NCI-H2029 treated with DMSO at 0.1 percent for 48 hours (cell line): ENCODE results near the gene IGDCC3.
"Not testable (repeated sequence)": the region's sequence is repeated elsewhere in the genome, so short reads cannot be mapped to it uniquely, and the experiment has no call there.

Experiments
- DNase-seq: peaks from one replicate; lab custom pipeline; 2025; lab: John Stamatoyannopoulos, UW

The IGDCC3 gene

DNA sequence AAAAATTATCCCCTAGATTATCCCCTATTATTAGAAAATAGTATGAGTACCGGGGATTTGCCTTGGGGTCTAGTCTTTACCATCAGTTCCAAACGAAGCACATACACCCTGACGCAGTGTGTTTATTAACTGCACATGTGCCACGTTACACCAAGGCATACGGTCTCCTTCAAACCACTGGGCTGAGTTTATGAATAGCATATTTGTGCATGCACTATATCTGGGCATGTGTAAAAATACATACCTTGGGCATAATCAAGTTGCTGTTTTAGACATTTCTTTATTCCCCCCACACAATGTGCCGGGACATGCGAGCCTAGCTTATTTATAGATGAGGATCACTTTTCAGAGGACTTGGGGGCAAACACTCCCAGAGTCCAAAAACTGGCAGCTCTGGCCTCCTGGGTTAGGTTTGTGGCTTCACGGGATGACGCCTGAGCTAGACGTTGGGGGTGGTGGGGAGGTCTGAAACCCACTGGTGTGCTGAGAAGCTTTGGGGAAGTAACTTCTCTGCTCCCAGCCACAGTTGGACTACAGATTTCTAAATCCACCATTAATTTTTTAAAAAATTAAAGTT, 28.7 kb upstream of the IGDCC3 start:
- DNase-seq = no peak

DNA sequence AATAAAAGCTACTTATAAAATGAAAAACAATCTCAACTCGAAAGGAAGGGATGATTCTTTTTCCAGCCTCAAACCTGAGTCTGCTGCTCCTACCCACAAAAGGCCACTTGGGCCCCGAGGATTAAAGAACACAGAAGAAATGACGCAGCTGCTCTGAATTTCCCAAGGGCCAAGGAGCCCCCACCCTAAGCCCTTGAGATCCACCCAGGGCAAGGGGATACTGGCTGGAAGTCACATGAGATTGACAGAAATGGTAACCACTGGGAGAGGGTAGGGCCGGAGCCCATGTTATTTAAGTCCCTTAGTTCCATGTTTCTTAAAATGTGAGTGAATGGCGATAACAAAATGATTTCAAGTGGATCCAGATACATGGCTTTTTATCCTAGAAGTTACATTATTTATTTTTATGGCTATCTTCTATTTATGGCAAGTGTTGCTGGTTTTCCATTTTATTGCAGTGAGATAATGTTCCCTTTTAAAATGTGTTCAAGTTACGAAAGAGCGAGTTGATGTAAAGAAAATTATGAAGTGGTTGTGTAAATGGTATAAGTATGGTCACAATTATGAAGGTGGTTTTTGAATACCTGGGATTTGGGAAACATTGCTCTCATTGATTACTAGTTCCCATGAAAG, 28.1 kb upstream of the IGDCC3 start:
- DNase-seq = no peak

DNA sequence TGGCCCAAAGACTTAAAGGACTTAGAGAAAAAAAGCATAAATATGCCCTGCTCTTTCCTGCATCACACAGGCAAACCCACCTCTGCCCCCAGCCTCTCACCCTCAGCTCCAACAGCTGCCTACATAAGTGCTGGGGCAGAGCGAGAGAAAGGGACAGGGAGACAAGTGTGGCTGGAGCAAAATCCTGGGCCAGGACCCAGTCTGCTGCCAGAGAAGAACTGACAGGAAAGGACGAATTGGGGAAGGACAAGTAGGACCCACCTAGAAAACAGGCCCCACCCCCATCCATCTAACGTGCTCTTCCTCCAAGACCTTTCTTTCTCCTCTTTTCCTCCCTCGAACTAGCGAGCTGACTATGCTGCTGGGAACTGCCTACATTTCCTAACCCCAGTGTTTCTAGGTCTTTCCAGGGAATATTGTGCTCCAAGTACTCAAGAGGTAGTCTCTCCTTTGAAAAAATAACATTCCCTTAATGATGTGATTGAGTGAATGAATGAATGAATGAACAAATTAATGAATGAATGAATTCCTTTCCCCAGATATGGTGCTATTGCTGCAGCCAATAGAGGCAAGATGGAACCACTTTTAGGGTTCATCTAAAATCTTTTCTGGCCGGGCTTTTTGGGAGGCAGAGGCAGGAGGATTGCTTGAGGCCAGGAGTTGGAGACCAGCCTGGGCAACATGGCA, 26.5 kb upstream of the IGDCC3 start:
- DNase-seq = no peak

DNA sequence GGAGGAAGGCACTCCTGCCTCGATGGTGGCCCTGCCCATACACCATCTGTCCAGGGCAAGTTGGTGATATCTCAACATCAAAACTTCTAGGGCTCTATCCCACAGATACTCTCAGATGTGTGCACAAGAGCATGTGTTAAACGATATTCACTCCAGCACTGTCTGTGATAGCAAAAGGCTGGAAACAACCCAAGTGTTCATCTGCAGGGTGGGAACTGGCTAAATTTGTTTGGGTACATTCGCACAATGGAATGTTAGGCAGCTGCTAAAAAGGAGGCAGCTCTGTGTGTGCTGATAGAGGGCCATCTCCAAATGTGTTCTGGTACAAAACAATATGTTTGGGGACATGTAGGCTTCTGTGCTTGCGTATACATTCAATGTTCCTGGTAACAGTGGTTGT, 25.2 kb upstream of the IGDCC3 start:
- no peak for DNase-seq

DNA sequence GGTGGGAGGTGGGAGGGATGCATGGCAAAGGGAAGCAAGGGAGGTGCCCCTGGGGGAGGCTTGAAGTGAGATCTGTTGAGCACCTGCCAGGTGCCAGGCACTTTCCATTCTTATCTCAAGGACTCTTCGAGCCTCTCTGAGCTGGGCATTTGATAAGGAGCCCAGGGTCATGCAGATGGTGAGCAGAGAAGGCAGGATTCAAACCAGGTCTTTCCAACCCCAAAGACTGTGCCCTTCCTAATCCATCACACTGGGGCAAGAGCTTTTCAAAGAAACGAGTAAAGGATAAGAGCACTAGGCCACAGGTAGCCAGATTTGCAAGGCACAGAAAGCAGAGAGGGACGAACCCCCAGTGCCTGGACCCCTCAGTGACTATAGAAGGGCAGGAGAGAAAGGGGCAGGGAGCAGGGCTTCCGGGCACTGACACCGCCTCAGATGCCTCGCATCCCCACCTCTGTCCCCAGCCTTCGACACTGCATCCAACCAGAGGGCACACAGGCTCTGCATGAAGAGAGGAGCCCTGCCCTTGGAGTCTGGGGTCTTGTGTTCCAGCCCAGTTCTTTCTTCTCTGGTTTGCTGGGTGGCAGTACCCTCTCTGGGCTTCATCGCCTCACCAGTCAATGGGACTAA, 23.9 kb upstream of the IGDCC3 start:
- DNase-seq = no peak

DNA sequence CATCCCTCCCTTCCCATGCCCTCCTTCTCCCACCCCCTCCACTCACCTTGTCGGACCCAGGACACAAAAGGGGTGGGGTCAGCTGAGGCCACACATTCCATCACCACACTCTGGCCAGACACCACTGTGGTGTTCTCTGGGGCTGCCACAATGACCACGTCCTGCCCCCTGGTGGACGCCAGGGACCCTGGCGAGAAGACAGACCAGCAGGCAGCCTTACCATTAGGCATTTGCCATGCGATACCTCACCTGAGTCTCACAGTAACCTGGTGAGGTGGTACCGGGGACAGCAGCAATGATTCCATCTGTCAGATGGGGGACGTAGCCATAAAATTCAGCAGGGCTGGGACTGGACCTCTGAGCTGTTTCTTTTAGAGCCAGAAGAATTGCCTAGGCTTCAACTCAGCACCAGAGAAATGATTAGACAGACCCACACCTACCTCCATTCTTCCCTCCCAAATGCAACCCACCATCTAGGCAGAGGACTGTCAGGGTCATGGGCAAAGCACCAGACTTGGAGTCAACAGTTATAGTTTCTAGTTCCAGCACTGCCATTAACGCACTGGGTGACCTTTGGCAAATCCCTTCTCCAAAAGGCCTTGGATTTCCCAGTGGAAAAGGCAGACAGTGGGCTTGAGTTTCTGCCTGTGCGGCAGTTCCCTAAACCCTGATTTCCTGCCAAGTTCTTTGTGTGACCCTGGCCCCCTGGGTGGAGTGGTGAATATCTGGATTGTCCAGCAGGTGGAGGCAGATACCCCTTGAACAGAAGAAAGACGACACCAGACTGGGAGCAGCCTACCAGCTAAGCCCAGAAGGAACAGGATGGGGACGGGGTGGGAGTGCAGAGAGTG, 23.2 kb upstream of the IGDCC3 start:
- DNase-seq = peak; percentile 67

DNA sequence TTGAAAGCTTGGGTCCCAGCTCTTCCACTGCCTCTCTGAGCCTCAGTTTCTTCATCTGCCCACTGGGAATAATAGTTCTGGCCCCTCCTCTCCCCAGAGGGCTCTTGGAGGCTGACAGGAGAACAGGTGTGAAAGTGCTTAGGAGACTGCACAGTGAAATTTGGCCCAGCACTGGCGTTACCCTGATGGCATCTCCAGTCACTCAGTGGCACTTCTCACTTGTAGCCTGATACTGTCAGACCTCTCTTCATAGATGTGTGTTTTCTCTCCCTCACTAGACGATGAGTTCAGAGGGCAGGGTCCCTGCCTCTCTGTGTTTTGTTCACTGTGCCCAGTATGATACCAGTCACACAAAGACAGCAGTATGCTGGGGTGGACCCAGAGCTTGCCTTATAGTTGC, 22.2 kb upstream of the IGDCC3 start:
- no peak for DNase-seq

DNA sequence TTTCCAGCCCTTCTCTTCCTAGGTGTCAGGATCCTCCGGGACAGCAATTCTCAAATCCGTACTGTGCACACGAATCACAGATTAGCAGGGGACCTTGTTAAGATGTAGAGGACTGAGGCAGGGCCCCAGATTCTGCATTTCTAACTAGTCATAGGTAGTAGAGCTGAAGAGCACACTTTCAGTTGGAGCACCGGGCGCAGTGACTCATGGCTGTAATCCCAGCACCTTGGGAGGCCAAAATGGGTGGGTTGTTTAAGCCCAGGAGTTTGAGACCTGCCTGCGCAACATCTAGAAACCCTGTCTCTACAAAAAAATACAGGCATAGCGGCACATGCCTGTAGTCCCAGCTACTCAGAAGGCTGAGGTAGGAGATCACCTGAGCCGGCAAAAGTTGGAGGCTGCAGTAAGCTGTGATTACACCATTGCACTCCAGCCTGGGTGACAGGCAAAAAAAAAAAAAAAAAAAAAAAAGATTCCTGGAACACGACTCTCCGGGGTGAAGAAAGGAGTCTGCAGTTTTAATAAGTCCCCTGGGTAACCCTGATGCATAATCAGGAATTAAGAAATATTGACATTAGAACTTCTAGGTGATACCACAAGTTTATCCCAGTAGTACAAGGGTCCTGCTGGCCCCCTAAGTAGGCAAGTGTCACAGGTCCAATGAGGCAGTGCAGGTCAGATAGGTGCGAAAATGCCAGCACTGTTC, 21.4 kb upstream of the IGDCC3 start:
- no peak for DNase-seq

DNA sequence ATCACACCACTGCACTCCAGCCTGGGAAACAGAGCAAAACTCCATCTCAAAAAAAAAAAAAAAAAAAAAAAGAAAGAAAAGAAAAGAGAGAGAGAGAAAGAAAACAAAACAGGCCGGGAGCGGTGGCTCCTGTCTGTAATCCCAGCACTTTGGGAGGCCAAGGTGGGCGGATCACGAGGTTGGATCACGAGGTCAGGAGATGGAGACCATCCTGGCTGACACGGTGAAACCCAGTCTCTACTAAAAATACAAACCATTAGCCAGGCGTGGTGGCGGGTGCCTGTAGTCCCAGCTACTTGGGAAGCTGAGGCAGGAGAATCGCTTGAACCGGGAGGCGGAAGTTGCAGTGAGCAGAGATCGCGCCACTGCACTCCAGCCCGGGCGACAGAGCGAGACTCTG, 20.7 kb upstream of the IGDCC3 start:
- not testable (repeated sequence) for DNase-seq

DNA sequence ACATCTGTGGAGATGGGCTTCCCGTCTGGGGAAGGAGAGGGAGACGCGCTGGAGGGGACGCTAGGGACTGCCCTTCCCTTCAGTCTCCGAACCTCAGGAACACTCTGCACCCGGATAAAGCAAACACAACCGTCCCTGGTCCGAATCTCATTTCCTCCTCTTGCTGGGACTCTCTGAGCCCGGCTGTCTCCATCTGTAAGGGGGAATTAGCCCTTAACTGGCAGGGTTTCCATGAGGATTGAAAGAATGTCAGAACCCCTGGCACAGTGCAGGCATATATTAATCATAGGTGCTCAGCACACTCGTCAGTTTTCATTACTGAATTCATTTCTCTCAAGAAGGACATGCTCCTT, 19.1 kb upstream of the IGDCC3 start:
- no peak for DNase-seq

DNA sequence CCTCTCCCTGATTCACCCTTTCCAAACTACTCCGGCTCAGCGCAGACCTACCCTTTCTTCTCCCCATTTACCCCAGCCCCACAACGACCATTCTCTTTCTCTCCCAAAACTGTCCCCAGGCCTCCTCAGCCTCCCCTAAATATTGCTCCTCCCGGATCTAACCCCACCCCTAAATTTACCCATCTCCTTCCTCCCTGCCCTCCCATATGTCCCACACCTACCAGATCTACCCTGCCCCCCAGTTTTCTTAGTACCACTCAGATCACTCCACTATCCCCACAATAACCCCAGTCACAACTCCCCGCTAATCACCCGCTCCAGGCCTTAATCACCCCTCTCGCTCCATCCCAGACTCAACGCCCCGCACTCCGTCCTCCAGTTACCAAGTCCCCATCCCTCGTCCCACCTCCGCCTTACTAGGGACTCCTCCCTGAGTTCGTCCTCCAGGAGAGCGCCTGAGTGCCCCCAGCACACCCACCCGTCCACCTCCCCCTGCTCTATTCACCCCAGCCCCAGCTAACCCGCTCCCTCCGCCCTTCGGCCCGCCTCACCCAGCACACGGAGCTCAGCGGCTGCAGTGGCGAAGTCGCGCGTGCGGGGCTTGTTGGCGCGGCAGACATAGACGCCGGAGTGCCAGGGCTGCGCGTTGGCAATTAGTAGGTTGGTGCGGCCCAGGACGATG, 18.6 kb upstream of the IGDCC3 start:
- DNase-seq = no peak

DNA sequence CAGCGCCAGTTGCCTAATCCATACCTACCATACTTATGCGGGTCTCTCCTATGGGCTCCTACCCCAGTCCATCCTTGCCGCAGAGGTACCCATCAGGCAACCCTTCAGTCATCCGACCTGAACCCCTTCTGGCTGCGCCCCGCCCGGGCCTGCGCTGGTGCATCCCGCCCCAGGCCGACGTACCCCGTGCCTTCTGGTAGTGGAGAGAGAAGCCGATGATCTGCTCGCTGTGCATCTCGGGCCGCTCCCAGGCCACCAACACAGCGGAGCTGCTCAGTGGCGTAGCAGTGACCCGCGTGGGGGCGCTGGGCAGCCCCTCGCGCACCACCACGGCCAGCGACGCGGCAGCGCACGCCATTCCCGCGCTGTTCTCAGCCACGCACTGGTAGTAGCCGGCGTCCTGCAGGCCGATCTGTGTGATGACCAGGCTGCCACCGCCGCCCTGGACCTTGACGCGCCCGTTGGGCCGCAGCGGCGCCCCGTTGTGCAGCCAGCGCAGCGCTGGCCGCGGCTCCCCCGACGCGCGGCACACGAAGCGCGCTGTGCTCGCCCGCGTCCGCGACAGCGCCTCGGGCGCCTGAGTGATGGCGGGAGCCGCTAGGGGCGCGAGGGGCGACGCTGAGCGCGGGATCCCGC, 17.9 kb upstream of the IGDCC3 start:
- no peak for DNase-seq

DNA sequence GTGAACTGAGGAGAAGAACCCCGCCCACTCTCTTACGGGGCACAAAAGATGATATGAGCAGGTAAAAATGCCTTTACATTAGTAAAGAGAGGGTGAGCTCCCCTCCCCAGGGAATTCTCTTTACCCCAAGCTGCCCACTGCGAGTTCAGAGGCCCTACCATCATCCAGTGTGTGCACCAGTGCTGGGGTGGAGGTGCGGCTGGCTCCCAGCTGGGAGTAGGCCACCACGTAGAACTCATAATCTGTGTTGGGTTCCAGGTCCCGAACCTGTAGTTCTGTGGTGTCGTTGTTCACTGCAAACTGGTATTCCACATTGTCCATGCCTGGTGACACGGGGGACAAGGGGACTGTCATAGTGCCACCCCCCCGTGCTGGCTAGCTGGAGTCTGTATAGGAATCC, 17.1 kb upstream of the IGDCC3 start:
- no peak for DNase-seq

DNA sequence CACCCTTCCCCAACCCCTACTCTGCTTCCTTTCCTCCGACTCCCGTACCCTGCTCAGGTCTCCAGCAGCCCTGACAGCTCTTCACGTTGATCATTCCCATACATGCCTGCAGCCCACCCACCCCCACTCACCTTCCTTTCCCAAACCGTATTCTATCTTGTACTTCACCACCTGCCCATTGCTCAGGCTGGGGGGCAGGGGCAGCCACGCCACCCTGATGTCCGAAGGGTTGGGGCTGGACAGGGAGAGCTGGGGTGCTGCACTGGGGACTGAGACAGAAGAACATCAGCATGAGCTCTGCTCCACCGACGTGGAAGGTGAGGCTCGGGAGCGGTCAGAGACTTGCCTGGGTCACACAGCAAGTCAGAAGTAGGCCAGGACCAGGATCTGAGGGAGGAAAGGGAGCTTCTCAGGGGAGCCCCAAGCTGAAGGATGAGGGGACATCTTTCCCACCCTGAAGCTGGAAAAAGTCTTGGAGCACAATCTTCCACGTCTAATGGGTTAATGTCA, 16.5 kb upstream of the IGDCC3 start:
- no peak for DNase-seq

DNA sequence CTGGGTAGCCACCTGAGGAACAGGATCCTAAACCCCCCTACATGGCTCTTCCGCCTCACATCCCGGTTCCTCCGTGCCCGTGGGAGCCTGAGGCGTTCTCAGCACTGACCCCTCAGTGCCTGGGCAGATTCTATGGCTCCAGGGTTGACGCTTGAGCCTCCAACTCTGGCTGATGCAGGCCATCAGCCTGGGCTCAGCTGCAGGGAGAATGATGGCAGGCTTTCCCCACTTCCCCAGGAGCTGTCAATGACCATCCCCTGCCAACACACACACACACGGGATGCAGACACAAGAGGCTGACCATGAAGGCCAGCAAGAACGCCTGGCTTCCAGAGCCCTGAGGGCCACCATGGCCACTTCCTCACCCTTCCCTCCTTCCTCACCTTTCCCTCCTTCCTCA, 15.8 kb upstream of the IGDCC3 start:
- DNase-seq = no peak

DNA sequence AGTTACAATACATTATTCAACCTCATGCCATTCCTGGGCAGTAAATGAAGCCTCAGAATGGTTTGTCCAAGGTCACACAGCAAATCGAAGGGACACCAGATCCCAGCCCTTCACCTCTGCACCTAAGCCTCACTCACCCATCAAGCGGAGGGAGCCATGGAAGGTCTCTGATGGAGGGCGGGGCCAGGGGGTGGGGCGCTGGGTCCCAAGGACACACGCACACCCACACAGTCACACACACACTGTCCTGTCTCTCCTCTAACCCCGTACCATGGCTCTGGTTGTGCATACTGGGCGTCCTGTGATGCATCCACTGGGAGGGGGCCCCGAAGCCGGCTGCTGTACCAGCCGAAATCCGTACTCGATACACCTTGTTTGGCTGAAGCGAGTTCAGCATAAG, 15.3 kb upstream of the IGDCC3 start:
- no peak for DNase-seq

DNA sequence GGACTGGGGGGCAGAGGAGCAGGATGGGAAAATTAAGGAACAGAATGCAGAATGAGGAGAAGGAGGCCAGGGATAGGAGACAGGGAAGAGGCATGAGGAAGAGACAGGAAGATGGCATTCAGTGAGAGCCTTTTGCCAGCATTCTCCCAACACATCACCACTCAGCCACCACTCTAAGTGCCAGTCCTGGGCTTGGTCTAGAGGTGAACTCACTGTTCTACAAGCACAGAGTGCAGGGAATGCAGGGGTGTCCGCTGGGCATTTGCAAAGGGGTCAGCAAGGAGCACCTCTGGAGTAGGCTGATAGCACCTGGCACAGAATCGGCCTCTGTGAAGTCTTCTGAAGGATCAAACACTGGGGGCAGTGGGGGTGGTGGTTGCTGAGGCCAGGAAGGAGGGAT, 14.6 kb upstream of the IGDCC3 start:
- no peak for DNase-seq

DNA sequence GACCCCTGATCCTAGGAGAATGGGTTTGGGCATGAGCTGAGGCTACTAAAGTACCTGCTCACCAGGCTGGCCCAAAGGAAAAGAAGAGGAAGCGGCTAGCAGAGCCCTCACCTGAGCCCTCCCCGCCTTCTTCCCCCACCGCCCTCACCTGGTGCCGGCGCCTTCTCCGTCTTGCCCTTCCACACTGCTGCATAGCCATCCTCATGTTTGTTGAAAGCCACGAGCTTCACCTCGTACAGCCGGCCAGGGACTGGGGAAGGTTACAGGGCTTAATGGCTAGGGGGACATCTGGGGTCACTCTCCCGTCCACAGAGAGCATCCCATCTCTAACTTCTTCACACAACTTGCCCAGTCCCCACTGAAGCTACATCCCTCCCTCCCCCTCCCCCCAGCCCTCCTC, 13.9 kb upstream of the IGDCC3 start:
- no peak for DNase-seq

DNA sequence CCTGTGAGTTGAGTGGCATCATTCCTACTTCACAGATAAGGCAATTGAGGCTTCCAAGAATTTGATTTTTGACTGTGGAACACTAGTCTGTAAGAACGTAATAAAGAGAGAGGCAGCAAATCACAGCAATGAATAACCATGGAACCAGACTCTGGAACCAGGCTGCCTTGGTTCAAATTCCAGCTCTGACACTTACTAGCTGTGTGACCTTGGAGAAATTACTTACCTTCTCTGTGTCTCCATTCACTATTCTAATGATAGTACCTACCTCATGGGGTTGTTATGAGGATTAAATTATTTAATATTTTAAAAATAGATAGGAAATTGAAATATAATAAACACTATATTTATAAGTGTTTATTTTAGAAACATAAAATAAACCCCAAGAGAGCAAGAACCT, 12.6 kb upstream of the IGDCC3 start:
- no peak for DNase-seq

DNA sequence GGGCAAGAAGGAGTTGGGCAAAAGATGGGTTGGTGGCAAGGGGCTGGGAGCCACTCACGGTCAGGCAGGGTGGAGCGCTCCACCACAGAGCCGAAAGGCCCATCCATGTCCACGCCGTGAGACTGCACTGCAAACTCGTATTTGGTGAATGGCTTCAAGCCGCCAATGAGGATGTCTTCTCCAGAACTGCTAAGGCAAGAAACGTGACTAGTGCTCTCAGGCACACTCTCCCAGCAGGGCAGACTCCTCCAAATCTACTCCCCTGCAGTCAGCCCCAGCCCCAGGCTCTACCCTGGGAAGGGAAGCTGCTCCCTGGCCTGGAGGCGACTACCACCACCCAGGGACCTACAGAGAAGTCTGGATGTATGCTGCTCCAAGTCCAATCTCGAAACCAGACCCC, 11.4 kb upstream of the IGDCC3 start:
- no peak for DNase-seq
